GM18526 (cell line): ENCODE measurements around the gene PFKP.

Experiments
- POLR2A ChIP-seq: IDR thresholded peaks from 3 replicates; pipeline ENCODE4 v1.6.1; 2011; ENCODE audit not compliant: insufficient read length; ENCODE audit errors: extremely low read depth

Gene PFKP

GRCh38 chr10:3110782-3111620 lies 43.7 kb downstream of the PFKP start:
- TF ChIP-seq POLR2A = no peak

- no peak for TF ChIP-seq POLR2A
Observed at GRCh38 chr10:3111621-3112163, 44.3 kb downstream of the PFKP start.

DNA sequence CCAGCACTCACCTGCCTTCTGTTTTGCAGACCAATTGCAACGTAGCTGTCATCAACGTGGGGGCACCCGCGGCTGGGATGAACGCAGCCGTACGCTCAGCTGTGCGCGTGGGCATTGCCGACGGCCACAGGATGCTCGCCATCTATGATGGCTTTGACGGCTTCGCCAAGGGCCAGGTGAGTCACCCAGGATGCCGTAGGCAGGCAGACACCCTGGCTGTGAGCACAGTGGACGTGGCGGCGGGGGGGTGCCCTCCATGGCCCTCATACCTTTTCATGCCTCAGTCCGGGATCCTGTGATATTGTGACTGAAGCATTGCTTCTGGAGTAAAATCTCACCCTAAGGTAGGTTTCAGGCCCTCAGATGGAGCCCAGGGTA lies 46.0 kb downstream of the PFKP start:
- TF ChIP-seq POLR2A = no peak

DNA sequence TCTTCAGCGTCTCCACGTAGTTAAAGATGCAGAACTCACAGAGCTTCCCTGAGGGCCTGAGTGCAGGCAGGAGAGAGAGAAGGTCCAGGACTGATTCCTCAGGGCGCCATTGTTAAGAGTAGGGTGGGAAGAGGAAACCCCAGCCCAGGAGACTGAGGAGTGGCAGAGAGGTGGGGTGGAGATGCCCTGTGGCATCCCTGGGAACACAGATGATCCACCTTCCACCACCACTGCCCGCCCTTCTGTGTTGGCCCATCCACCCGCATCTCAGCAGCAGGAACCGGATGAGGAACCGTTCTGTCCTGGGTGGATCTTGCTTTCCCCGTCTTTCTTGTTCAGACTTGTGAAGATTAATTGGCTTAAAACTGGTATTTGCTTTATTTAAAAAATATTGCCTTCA lies 48.3 kb downstream of the PFKP start:
- TF ChIP-seq POLR2A = no peak

GRCh38 chr10:3116508-3117100 lies 49.3 kb downstream of the PFKP start:
- no peak for TF ChIP-seq POLR2A

GRCh38 chr10:3117486-3117885 lies 50.1 kb downstream of the PFKP start:
- TF ChIP-seq POLR2A = no peak

DNA sequence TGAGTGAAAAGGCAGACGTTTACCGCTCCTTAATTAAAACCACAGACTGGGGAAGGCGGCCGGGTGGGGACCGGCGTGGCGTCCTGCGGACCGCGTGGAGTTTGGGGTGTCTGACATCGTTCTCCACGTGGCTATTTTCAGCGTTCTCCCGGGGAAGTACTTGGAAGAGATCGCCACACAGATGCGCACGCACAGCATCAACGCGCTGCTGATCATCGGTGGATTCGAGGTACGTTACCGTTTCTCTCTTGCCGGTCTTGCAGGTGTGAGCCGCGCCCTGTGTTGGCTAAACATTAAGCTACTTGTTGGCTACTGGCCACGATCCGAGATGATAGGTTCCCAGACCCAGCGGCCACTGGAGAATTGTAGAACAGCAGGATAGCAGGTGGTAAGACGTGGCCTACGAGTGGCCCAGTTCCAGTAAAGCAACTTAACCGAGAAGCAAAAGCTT lies 51.3 kb downstream of the PFKP start:
- no peak for TF ChIP-seq POLR2A

DNA sequence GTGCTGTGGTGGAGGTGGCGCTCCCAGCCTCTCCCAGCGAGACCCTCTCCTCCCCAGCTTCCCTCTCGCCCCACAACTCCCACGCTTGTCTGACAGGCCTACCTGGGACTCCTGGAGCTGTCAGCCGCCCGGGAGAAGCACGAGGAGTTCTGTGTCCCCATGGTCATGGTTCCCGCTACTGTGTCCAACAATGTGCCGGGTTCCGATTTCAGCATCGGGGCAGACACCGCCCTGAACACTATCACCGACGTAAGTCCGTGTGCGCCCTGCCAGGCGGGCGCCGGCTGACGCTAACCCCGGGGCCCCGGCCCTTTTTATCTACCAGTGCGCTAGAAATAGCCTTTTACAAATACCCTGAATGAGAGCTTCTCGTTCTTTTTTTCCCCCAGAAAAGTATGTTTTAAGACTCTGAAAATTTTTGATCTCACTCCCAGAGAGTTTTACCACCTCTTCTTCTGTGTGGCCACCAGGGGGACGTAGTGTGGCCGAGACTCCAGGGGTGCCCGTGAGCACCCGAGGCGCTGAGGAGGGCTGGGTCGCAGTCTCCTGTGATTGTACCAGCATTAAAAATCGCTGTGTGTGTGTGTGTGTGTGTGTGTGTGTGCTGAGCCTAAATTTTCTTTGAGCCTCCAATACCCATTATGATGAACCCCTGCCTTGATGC lies 52.6 kb downstream of the PFKP start:
- no peak for TF ChIP-seq POLR2A

DNA sequence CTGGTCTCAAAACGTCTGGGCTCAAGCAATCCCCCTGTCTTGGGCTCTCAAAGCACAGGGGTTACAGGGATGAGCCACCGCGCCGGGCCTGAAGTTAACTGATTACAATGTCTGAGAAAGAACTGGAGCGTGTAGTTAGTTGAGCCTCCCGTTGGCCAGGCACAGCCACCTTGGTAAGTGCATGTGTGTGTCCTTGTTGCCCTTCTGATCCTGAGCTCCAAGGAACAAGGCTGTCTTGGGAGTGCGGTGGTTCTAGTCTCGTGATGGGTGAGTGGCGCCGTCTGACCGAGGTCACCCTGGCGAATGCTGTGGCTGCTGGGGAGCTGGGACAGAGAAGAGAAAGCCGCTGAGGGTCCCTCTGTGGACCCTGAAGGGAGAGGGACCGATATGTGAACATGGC lies 54.7 kb downstream of the PFKP start:
- TF ChIP-seq POLR2A = no peak

GRCh38 chr10:3122486-3123205 lies 55.3 kb downstream of the PFKP start:
- no peak for TF ChIP-seq POLR2A

GRCh38 chr10:3123571-3124411 lies 56.4 kb downstream of the PFKP start:
- no peak for TF ChIP-seq POLR2A

DNA sequence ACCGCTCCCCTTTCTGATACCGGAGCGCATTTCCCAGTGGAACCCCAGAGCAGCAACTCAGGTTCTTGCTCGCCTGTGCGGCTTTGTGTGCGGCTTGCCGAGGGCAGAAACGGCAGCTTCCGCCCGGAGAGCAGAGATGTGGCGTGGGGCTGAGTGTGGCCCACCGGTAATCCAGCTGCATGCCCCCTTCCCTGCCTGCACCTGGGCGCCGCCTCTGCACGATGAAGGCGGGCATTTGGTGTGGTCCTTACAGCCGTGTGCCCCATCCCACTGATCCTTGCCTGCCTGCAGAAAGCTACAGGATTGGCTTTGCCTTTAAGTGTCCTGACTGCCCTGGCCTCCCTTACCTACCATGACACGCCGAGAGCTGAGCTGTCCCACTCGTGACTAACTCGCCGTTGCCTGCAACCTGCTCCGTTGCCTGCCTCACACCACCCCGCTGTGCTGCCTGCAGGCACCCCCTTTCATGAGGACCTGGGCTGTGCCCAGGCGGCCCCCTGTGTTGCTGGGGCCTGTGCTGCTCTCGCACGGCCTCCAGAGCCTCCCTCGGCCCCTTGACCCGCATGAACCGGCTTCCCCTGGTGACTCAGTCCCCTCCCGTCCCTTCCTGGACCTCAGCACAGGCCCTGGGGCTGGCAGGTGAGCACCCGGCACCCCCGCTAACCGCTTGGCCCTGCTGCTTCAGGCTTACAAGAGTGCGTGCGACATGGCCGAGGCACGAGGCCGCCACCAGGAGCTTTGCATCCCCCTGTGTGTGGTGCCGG lies 57.2 kb downstream of the PFKP start:
- TF ChIP-seq POLR2A = no peak

DNA sequence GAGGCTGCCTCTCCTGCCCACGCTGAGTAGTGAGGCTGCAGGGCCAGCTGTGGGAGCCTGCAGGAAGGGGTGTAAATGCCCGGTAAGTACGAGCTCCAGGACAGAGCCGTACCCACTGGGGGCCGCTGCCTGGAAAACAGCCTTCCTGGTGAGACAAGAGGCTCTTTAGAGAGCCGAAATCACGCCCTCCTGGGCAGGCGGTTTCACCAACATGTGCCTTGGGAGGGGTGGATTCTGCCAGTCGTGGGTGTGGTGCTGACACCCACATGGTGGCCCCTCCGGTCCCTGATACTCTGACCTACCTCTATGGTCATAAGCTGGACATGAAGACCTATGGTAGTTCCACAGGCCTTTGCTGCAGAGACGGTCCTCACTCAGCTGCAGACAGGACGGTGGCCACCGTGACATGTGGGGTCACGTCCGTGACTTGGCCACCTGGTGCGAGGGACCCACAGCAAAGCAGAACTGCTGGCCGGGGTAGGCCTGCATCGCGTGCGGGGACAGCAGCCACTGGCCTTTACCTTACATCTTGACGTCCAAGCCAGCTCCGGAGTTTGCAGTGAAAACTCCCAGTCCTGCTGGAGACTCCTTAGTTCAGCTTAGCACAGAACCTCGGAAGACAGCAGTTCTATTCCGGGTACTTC lies 58.3 kb downstream of the PFKP start:
- no peak for TF ChIP-seq POLR2A
